ENCODE data around the gene SLC30A9.

Gene SLC30A9

DNA sequence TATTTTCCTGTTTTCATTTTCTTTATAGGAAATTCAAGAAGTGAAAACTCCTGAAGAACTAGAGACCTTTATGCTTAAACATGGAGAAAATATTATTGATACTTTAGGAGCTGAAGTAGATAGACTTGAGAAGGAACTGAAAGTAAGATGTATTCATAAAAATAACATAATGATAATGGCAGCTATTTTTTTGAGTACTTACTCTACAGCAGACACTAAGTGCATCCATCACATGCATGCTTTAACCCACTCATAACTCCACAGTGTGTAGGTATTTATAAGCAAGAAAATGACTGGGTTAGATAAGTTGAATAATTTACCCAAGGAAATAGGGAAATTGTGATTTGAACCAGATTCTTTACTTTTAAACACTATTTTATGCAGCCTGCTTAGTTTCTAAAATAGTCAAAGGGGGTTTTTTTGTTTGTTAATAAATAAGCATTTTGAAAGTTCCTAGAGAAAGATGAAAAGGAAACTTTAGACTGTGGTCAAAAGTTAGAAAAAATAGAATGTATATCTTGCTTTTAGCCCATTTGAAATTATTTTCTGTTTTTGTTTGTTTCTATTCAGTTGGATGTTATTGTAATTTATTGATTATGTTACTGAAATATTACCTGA is 88.0 kb downstream of the SLC30A9 start:
- H3K4me3 ChIP-seq = no peak overlapping the region
- no peak for DNase-seq
- intact Hi-C loops (cut with DNase I; ENCODE audit: low total_unique reads) = no loop called here
- no peaks in the 10 kb centered on the region for H3K4me1 ChIP-seq
- peaks cover 30 to 33% (median 32%) of the 10 kb centered on the region in 3 donors for H3K36me3 ChIP-seq
- no peaks in the 10 kb centered on the region for H3K9me3 ChIP-seq
- no peaks in the 10 kb centered on the region for H3K27me3 ChIP-seq
- no peak overlapping the region for H3K27ac ChIP-seq
- TF ChIP-seq, protein P1, sequence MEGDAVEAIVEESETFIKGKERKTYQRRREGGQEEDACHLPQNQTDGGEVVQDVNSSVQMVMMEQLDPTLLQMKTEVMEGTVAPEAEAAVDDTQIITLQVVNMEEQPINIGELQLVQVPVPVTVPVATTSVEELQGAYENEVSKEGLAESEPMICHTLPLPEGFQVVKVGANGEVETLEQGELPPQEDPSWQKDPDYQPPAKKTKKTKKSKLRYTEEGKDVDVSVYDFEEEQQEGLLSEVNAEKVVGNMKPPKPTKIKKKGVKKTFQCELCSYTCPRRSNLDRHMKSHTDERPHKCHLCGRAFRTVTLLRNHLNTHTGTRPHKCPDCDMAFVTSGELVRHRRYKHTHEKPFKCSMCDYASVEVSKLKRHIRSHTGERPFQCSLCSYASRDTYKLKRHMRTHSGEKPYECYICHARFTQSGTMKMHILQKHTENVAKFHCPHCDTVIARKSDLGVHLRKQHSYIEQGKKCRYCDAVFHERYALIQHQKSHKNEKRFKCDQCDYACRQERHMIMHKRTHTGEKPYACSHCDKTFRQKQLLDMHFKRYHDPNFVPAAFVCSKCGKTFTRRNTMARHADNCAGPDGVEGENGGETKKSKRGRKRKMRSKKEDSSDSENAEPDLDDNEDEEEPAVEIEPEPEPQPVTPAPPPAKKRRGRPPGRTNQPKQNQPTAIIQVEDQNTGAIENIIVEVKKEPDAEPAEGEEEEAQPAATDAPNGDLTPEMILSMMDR (IDR thresholded peaks at IDR 0.05) = no peak

DNA sequence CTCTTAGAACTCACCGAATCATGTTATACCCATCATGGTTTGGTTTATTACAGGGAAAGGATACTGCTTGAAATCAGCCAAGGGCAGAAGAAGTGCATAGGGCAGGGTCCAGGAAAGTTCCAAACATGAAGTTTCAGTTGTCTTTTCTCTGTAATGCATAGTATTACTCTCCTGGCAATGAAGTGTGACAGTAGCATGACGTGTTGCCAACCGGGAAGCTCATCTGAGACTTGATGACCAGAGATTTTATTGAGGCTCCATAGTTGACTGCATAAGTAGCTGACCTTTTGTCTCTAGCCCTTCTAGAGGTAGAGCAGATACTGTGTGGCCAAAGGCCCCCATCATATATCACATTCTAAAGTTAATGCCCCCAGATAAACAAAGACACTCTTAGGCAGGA is 90.0 kb downstream of the SLC30A9 start:
- Histone ChIP-seq H3K27ac (no peak overlapping the region), H3K9me3 (no peaks in the 10 kb centered on the region), H3K4me1 (no peaks in the 10 kb centered on the region), H3K36me3 (peaks cover 27 to 32% (median 29%) of the 10 kb centered on the region in 3 donors), H3K27me3 (no peaks in the 10 kb centered on the region), H3K4me3 (no peak overlapping the region)
- TF ChIP-seq, protein P1 (IDR thresholded peaks at IDR 0.05) = no peak
- intact Hi-C loops (cut with DNase I; ENCODE audit: low total_unique reads) = no loop called here
- DNase-seq = no peak

DNA sequence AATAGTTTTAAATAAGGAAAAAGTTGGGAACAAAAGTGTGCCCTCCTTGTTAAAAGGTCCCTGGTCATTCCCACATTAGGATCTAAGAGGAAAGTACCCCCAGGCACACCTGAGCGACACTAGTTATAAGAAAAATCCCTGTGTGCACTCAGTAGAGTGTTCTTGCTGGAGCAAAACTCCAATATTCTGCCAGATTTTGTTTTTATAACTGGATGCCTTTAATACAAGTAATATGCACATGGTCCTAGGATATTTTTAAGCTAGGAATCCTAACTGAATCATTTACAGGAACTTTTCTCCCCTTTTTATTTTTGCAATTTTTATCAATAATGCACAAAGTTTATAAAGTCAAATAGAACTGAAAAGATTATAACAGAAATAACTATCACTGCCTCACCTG is 93.5 kb downstream of the SLC30A9 start:
- DNase-seq = no peak
- TF ChIP-seq, protein P1 (IDR thresholded peaks at IDR 0.05) = no peak
- H3K36me3 ChIP-seq = peaks cover 22 to 44% (median 40%) of the 10 kb centered on the region in 3 donors
- H3K4me1 ChIP-seq = no peaks in the 10 kb centered on the region
- no peak overlapping the region for H3K4me3 ChIP-seq
- intact Hi-C loops (cut with DNase I; ENCODE audit: low total_unique reads) = no loop called here
- H3K27ac ChIP-seq = no peak overlapping the region
- H3K27me3 ChIP-seq = no peaks in the 10 kb centered on the region
- no peaks in the 10 kb centered on the region for H3K9me3 ChIP-seq

DNA sequence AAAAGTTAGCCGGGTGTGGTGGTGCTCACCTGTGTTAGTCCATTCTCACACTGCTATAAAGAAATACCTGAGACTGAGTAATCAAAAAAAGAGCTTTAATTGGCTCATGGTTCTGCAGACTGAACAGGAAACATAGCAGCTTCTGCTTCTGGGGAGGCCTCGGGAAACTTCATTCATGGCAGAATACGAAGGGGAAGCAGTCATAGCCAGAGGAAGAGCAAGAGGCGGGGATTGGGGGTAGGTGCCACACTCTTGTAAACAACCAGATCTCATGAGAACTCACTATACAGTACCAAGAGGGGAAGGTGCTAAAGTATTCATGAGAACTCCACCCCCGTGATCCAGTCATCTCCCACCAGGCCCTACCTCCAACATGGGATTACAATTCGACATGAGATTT is 98.1 kb downstream of the SLC30A9 start:
- Histone ChIP-seq H3K9me3 (no peaks in the 10 kb centered on the region), H3K4me3 (no peak overlapping the region), H3K27me3 (no peaks in the 10 kb centered on the region), H3K27ac (no peak overlapping the region), H3K4me1 (no peaks in the 10 kb centered on the region), H3K36me3 (peaks cover 7 to 23% (median 16%) of the 10 kb centered on the region in 3 donors)
- intact Hi-C loops (cut with DNase I; ENCODE audit: low total_unique reads) = no loop called here
- no peak for DNase-seq
- TF ChIP-seq, protein P1 (IDR thresholded peaks at IDR 0.05) = no peak

DNA sequence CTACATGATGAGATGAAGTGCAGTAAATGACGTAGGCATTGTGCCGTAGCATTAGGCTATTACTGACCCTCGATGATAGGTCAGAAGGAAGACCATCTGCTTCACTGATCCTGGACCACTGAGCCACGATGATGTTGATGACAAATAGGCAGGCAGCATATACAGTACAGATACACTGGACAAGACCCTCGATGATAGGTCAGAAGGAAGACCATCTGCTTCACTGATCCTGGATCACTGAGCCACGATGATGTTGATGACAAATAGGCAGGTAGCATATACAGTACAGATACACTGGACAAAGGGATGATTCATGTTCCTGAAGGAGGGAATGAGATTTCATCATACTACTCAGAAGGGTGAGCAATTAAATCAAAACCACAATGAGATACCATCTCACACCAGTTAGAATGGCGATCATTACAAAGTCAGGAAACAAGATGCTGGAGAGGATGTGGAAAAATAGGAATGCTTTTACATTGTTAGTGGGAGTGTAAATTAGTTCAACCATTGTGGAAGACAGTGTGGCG is 111.2 kb downstream of the SLC30A9 start:
- Histone ChIP-seq H3K27ac (no peak overlapping the region), H3K36me3 (no peaks in the 10 kb centered on the region), H3K4me1 (no peaks in the 10 kb centered on the region), H3K4me3 (no peak overlapping the region), H3K9me3 (no peaks in the 10 kb centered on the region), H3K27me3 (no peaks in the 10 kb centered on the region)
- TF ChIP-seq, protein P1 (IDR thresholded peaks at IDR 0.05) = no peak
- no peak for DNase-seq
- intact Hi-C loops (cut with DNase I; ENCODE audit: low total_unique reads) = no loop called here

Measured in tibial artery (tissue), 4 donors.